Upper lobe of left lung (tissue), 6 donors: ENCODE measurements around the gene NHLRC2. TPM values are rescaled to one million over a fixed set of nuclear protein-coding genes. Genes with fewer than 3 reads are reported as not detected.

Experiments
- ATAC-seq, 2 donors: fragments of 200-7000 bp; cut with Tn5 transposase; one replicate each; pipeline ENCODE4 v1.9.1; 2022; ENCODE audit warnings: mild to moderate bottlenecking in 2 of 2, moderate library complexity in 2 of 2; ENCODE audit not compliant: low FRiP score in 2 of 2
- DNase-seq, 2 donors: peaks; one replicate each; pipeline ENCODE4 v3.0.0-alpha.2; 2019 to 2020
- H3K27ac ChIP-seq, 4 donors: fragments of 200-600 bp; sonication (generic); one replicate each; pipeline ENCODE4 v1.5.1; 2016 to 2019
- H3K27me3 ChIP-seq, 4 donors: fragments of 200-600 bp; sonication (generic); one replicate each; pipeline ENCODE4 v1.5.1; 2017 to 2019
- H3K36me3 ChIP-seq, 4 donors: fragments of 200-600 bp; sonication (generic); one replicate each; pipeline ENCODE4 v1.5.1; 2016 to 2019
- H3K4me1 ChIP-seq, 4 donors: fragments of 200-600 bp; sonication (generic); one replicate each; pipeline ENCODE4 v1.5.1; 2018 to 2019
- H3K4me3 ChIP-seq, 4 donors: fragments of 200-600 bp; sonication (generic); one replicate each; pipeline ENCODE4 v1.5.1; 2017 to 2019; ENCODE audit warnings: mild to moderate bottlenecking in 2 of 4, moderate library complexity in 1 of 4
- H3K9me3 ChIP-seq, 4 donors: fragments of 200-600 bp; sonication (generic); one replicate each; pipeline ENCODE4 v1.5.1; 2018 to 2019
- CTCF ChIP-seq, 6 experiments: fragments of 450-650 bp in 4 of 6; fragments of 200-600 bp in 2 of 6; sonication (generic) in 2 of 6; IDR thresholded peaks; one replicate each; pipeline ENCODE4 v1.5.1; 2016 to 2019; ENCODE audit warnings: antibody characterized with exemption in 6 of 6
- EP300 ChIP-seq, 4 donors: sonication (generic); formaldehyde crosslinking; IDR thresholded peaks; one replicate each; pipeline ENCODE4 v1.5.1; 2017; ENCODE audit warnings: antibody characterized with exemption in 4 of 4, control low read depth in 2 of 4
- POLR2A ChIP-seq, 4 donors: fragments of 450-650 bp; IDR thresholded peaks; one replicate each; pipeline ENCODE4 v1.5.1; 2016 to 2017; ENCODE audit warnings: antibody characterized with exemption in 4 of 4, mild to moderate bottlenecking in 2 of 4
- POLR2AphosphoS5 ChIP-seq, 2 donors: sonication (generic); formaldehyde crosslinking; IDR thresholded peaks; one replicate each; pipeline ENCODE4 v1.5.1; 2017; ENCODE audit warnings: antibody characterized with exemption in 2 of 2
- whole genome bisulfite sequencing, 2 donors: methylation state at CpG; one replicate each; pipeline ENCODE4 v1.1.5; 2017 to 2018; 5-methylcytosine and 5-hydroxymethylcytosine counted together
- total RNA-seq, 6 donors: library from RNA; depleted of rRNA in 4 of 6; stranded (reverse); fragments of >200 nt in 4 of 6; gene quantifications; one replicate each; pipeline versions ENCODE4 v1.1.0 to v1.2.1, GENCODE V29; 2016 to 2021
- donor health status: DM: no; HTN: no; CAD: no; lungs with moderate emphysema.
- donor health status: DM: no; HTN: yes; CAD: no; lungs with severe emphysema.

The NHLRC2 gene
- total RNA-seq, 6 donors from 2014 or later = 24.2 to 55.5 (median 39.7) TPM

GRCh38 chr10:113869789-113870188, 15.3 kb downstream of the NHLRC2 start:
- no peak for TF ChIP-seq POLR2A (IDR thresholded peaks at IDR 0.05)
- no peak for TF ChIP-seq EP300 (IDR thresholded peaks at IDR 0.05)
- TF ChIP-seq CTCF (IDR thresholded peaks at IDR 0.05) = no peak
- no peak for TF ChIP-seq POLR2AphosphoS5 (IDR thresholded peaks at IDR 0.05)

DNA sequence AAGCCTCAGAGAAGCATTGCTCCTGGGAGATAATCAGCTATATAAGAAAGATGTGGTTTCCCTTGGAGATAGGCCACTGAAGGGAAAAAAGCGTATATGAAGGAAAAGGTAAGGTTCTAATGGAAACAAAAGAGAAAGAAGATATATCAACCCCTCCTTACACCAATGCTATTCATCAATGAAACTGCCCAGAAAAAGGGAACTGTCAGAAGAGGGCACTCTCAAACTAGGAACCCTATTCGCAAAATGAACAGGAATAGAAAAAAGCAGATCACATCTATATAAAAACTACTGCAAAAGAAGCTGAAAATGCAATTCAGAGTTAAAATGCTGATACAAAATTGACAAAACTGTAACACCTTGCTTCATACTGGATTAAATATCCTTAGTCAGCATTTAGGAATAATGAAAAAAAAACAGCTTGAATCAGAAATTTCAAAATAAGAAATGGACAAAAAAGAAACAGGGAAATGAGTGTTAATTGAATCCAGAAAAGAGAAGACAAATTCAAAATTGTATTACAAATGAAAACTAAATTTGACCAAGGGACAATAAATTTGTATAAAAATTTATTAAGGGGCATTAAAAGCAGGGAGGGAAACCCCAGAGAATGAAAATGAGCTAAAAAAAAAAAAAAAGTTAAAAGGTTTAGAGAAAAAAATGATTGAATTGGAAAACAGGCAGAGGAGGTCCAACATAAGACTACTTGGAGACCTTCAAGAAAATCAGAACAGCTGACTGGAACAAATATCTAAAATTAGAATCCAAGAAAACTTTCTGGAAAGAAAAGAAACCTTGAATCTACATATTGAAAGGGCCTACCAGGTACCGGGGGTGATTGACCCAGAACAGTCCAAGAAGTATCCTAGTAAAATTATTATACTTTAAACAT, 17.9 kb downstream of the NHLRC2 start:
- Histone ChIP-seq H3K27ac (no peak overlapping the region), H3K27me3 (no peaks in the 10 kb centered on the region), H3K9me3 (peaks cover 0 to 13% (median 6%) of the 10 kb centered on the region in 4 donors), H3K4me3 (no peak overlapping the region), H3K36me3 (peaks cover 0 to 10% (median 0%) of the 10 kb centered on the region in 4 donors), H3K4me1 (peaks cover 0 to 8% (median 3%) of the 10 kb centered on the region in 4 donors)
- ATAC-seq (no peak), DNase-seq (no peak)
- 96% methylated on average over 3 of the region's 3 CpGs for WGBS, 2 donors
- TF ChIP-seq EP300 (IDR thresholded peaks at IDR 0.05) (no peak), POLR2AphosphoS5 (IDR thresholded peaks at IDR 0.05) (no peak), POLR2A (IDR thresholded peaks at IDR 0.05) (no peak), CTCF (IDR thresholded peaks at IDR 0.05) (no peak)

More at GRCh38 chr10:113869789-113870188, 15.3 kb downstream of the NHLRC2 start:
- H3K9me3 ChIP-seq = peaks cover 0 to 13% (median 6%) of the 10 kb centered on the region in 4 donors
- DNase-seq (no peak), ATAC-seq (no peak)
- peaks cover 0 to 8% (median 0%) of the 10 kb centered on the region in 4 donors for H3K4me1 ChIP-seq
- no peak overlapping the region for H3K4me3 ChIP-seq
- H3K27me3 ChIP-seq = no peaks in the 10 kb centered on the region
- H3K27ac ChIP-seq = no peak overlapping the region
- 83 to 89% methylated on average over 2 of the region's 2 CpGs for WGBS, 2 donors
- no peaks in the 10 kb centered on the region for H3K36me3 ChIP-seq

DNA sequence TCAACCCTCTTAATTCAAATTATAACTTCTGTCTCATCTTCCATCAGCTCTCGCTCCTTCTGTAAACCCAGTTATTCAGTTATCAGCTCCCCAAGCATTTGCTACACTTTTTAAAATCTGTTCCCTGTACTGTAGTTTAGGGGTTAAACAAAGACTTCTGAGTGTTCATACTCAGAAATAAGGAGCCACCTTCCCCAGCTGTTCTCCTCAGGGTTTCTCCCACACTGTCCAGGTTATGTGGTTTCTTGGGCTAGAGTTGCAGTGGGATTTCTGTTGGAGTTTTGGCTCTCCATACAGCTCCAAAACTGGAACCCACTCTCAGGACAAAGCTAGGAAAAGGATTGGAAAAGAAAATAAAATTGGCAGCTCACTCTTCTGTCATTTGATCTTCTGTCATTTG, 20.8 kb downstream of the NHLRC2 start:
- H3K27ac ChIP-seq = no peak overlapping the region
- DNase-seq = no peak
- TF ChIP-seq CTCF (IDR thresholded peaks at IDR 0.05) (no peak), POLR2AphosphoS5 (IDR thresholded peaks at IDR 0.05) (no peak), POLR2A (IDR thresholded peaks at IDR 0.05) (no peak), EP300 (IDR thresholded peaks at IDR 0.05) (no peak)
- peaks cover 0 to 13% (median 0%) of the 10 kb centered on the region in 4 donors for H3K36me3 ChIP-seq
- WGBS, 2 donors = 97 to 100% methylated on average over 1 of the region's 1 CpG
- no peak overlapping the region for H3K4me3 ChIP-seq
- H3K9me3 ChIP-seq = peaks cover 0 to 13% (median 6%) of the 10 kb centered on the region in 4 donors
- no peak for ATAC-seq
- H3K4me1 ChIP-seq = peaks cover 0 to 8% (median 3%) of the 10 kb centered on the region in 4 donors
- no peaks in the 10 kb centered on the region for H3K27me3 ChIP-seq

- 76 to 82% methylated on average over 3 of the region's 3 CpGs for WGBS, 2 donors
- Histone ChIP-seq H3K27me3 (no peaks in the 10 kb centered on the region), H3K9me3 (peaks cover 0 to 13% (median 6%) of the 10 kb centered on the region in 4 donors), H3K4me3 (no peak overlapping the region), H3K4me1 (peaks cover 0 to 8% (median 3%) of the 10 kb centered on the region in 4 donors), H3K36me3 (peaks cover 0 to 15% (median 0%) of the 10 kb centered on the region in 4 donors), H3K27ac (no peak overlapping the region)
- ATAC-seq (no peak), DNase-seq (no peak)
- TF ChIP-seq CTCF (IDR thresholded peaks at IDR 0.05) (no peak), POLR2AphosphoS5 (IDR thresholded peaks at IDR 0.05) (no peak), POLR2A (IDR thresholded peaks at IDR 0.05) (no peak), EP300 (IDR thresholded peaks at IDR 0.05) (no peak)
Measured at GRCh38 chr10:113876461-113876860, 22.0 kb downstream of the NHLRC2 start.
